ENCODE data around the gene TERB2. TPM values are rescaled to one million over a fixed set of nuclear protein-coding genes. Genes with fewer than 3 reads are reported as not detected.
"Not testable (repeated sequence)": the region's sequence is repeated elsewhere in the genome, so short reads cannot be mapped to it uniquely, and the experiment has no call there.

The TERB2 gene
- not detected for total RNA-seq

GRCh38 chr15:44956388-44956787 lies at the start of gene TERB2:
Gene TERB2, plus strand, starts transcription at chr15:44956687. Its CDS starts 32 bp downstream, at chr15:44956719.
- Histone ChIP-seq H3K36me3 (no peaks in the 10 kb centered on the region), H3K27me3 (no peaks in the 10 kb centered on the region), H3K4me1 (no peaks in the 10 kb centered on the region), H3K27ac (no peak within 1 kb of the TSS), H3K4me3 (no peak within 1 kb of the TSS), H3K9me3 (no peaks in the 10 kb centered on the region)
- no peak for DNase-seq
- intact Hi-C loops (cut with DNase I; ENCODE audit: low total_unique reads) = no loop called here
- no peak for TF ChIP-seq POLR2A (IDR thresholded peaks at IDR 0.05)
- TF ChIP-seq, protein P1, sequence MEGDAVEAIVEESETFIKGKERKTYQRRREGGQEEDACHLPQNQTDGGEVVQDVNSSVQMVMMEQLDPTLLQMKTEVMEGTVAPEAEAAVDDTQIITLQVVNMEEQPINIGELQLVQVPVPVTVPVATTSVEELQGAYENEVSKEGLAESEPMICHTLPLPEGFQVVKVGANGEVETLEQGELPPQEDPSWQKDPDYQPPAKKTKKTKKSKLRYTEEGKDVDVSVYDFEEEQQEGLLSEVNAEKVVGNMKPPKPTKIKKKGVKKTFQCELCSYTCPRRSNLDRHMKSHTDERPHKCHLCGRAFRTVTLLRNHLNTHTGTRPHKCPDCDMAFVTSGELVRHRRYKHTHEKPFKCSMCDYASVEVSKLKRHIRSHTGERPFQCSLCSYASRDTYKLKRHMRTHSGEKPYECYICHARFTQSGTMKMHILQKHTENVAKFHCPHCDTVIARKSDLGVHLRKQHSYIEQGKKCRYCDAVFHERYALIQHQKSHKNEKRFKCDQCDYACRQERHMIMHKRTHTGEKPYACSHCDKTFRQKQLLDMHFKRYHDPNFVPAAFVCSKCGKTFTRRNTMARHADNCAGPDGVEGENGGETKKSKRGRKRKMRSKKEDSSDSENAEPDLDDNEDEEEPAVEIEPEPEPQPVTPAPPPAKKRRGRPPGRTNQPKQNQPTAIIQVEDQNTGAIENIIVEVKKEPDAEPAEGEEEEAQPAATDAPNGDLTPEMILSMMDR (IDR thresholded peaks at IDR 0.05) = no peak

DNA sequence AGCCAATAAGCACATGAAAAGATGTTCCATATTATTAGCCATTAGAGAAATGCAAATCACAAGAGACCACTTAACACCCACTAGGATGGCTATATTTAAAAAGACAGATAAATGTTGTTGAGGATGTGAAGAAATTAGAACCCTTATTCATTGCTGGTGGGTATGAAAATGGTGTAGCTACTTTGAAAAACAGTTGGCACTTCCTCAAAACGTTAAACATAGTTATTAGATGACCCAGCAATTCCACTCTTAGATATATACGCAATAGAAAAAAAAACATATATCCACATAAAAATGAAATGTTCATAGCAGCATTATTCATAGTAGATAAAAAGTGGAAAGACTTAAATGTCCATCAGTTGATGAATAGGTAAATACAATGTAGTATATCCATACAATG lies 47.1 kb upstream of the TERB2 start:
- H3K4me1 ChIP-seq = no peaks in the 10 kb centered on the region
- H3K9me3 ChIP-seq = no peaks in the 10 kb centered on the region
- no peak for DNase-seq
- TF ChIP-seq, protein P1 (IDR thresholded peaks at IDR 0.05) = no peak
- no peak for TF ChIP-seq POLR2A (IDR thresholded peaks at IDR 0.05)
- no peaks in the 10 kb centered on the region for H3K36me3 ChIP-seq
- H3K27ac ChIP-seq = no peak overlapping the region
- no peak overlapping the region for H3K4me3 ChIP-seq
- no peaks in the 10 kb centered on the region for H3K27me3 ChIP-seq
- intact Hi-C loops (cut with DNase I; ENCODE audit: low total_unique reads) = no loop called here

GRCh38 chr15:44910981-44911625 lies 45.4 kb upstream of the TERB2 start:
- Histone ChIP-seq H3K27me3 (no peaks in the 10 kb centered on the region), H3K27ac (no peak overlapping the region), H3K4me1 (no peaks in the 10 kb centered on the region), H3K36me3 (no peaks in the 10 kb centered on the region), H3K4me3 (no peak overlapping the region), H3K9me3 (no peaks in the 10 kb centered on the region)
- no peak for DNase-seq
- intact Hi-C loops (cut with DNase I; ENCODE audit: low total_unique reads) = no loop called here
- no peak for TF ChIP-seq POLR2A (IDR thresholded peaks at IDR 0.05)
- TF ChIP-seq, protein P1 (IDR thresholded peaks at IDR 0.05) = no peak

DNA sequence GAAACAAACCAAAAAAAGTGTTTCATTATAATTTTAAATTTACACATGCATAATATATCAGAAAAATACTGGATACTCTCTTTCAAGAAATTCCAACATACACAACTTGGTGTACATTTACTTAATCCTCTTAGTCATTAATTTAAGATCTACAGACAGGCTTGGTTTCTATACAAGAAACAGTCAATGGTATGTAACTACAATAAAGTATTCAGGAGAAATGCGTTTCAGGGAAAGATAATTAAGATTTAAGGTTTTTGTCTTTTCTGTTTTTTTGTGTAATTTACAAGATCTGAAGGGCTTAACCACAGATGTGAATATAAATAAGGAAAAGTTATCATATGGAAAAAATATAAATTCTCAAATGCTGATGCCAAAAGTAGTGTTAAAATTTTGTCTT lies 44.3 kb upstream of the TERB2 start:
- not testable (repeated sequence) for H3K27ac ChIP-seq

GRCh38 chr15:44912974-44913448 lies 43.5 kb upstream of the TERB2 start:
- H3K4me3 ChIP-seq; intact Hi-C loops (cut with DNase I; ENCODE audit: low total_unique reads); H3K36me3 ChIP-seq; H3K9me3 ChIP-seq; H3K27ac ChIP-seq; H3K27me3 ChIP-seq; H3K4me1 ChIP-seq; DNase-seq: not testable (repeated sequence)

More for the DNA sequence above, 44.3 kb upstream of the TERB2 start:
- intact Hi-C loops (cut with DNase I; ENCODE audit: low total_unique reads); DNase-seq; H3K27me3 ChIP-seq; H3K4me3 ChIP-seq; H3K4me1 ChIP-seq; H3K36me3 ChIP-seq; H3K9me3 ChIP-seq: not testable (repeated sequence)

DNA sequence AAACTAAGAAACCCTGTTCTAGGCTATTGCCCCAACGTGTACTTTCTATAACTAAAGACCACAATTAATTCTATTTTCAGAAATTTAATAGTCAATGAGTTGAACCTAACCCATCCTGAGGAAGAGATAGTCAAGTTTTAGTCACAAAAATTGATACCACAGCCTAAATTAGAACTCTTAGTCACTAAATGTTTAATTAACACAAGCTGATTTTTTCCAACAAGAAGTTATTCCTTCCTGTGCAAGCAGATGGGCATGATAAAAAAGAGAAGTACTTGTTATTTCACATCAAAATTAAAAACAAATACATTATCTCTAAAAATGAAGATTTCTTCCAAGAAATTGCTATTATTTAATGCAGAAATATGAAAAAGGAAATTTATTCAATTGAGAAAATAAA lies 38.4 kb upstream of the TERB2 start:
- H3K9me3 ChIP-seq = no peaks in the 10 kb centered on the region
- H3K27me3 ChIP-seq = no peaks in the 10 kb centered on the region
- H3K4me1 ChIP-seq = no peaks in the 10 kb centered on the region
- H3K27ac ChIP-seq = no peak overlapping the region
- DNase-seq = no peak
- no peaks in the 10 kb centered on the region for H3K36me3 ChIP-seq
- no peak overlapping the region for H3K4me3 ChIP-seq
- no peak for TF ChIP-seq POLR2A (IDR thresholded peaks at IDR 0.05)
- TF ChIP-seq, protein P1 (IDR thresholded peaks at IDR 0.05) = no peak
- intact Hi-C loops (cut with DNase I; ENCODE audit: low total_unique reads) = no loop called here

DNA sequence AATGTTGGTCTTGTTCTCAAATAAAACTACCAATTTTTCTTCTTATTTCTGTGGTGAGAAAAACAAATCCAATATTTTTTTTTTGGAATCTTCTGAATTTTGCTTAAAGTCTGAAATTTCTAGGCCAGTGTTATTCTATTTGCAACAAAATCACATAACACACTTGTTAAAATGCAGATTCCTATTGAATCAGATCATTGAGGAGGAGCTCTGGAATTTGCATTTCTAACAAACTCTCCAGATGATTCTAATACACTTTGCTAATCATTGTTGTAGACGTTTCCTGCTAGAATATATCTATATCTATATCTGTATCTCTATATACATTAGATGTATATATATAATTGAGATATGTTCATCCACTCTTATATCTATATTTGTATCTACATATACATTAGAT lies 27.8 kb upstream of the TERB2 start:
- H3K9me3 ChIP-seq; H3K27me3 ChIP-seq; intact Hi-C loops (cut with DNase I; ENCODE audit: low total_unique reads); H3K36me3 ChIP-seq; H3K4me3 ChIP-seq; H3K27ac ChIP-seq; H3K4me1 ChIP-seq; DNase-seq: not testable (repeated sequence)

- DNase-seq; H3K4me1 ChIP-seq; H3K27me3 ChIP-seq; intact Hi-C loops (cut with DNase I; ENCODE audit: low total_unique reads); H3K4me3 ChIP-seq; H3K36me3 ChIP-seq; H3K27ac ChIP-seq; H3K9me3 ChIP-seq: not testable (repeated sequence)
Observed at GRCh38 chr15:44930283-44930682, 26.2 kb upstream of the TERB2 start.

DNA sequence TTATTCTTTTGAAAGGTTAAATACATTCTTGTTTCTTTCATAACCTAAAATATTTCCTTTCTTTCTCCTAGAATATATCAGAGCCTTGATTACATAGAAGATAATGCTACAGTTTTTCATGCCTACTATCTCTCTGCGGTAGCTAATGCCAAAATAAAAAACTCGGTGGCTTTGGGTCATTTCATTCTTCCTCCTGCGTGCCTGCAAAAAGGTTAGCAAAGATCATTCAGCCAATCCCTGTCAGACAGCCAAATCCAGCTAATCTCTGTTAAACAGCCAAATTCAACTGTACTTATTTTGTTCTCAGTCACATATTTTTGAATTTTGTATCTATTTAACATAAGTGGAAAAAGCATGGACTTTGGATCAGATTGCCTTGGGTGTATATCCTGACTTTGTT lies 1.8 kb downstream of the TERB2 start:
- H3K9me3 ChIP-seq; H3K4me1 ChIP-seq; H3K4me3 ChIP-seq; H3K27ac ChIP-seq; H3K36me3 ChIP-seq; H3K27me3 ChIP-seq; intact Hi-C loops (cut with DNase I; ENCODE audit: low total_unique reads); DNase-seq: not testable (repeated sequence)

Measured in uterus (tissue), 4 donors.